Transverse colon (tissue), 4 donors: ENCODE measurements around the gene VIM.

Experiments used
- CTCF ChIP-seq, 5 experiments: fragments of 200-600 bp in 3 of 5; fragments of 450-650 bp in 2 of 5; sonication (generic) in 3 of 5; IDR thresholded peaks; 1 replicate in 2 of 5; 2 replicates in 3 of 5; pipeline ENCODE4 v1.5.1; 2016 to 2017; ENCODE audit warnings: antibody characterized with exemption in 5 of 5, inconsistent platforms in 3 of 5, mild to moderate bottlenecking in 2 of 5, moderate library complexity in 1 of 5
- EP300 ChIP-seq: sonication (generic); formaldehyde crosslinking; IDR thresholded peaks from one replicate; pipeline ENCODE4 v1.6.1; 2017; ENCODE audit warnings: antibody characterized with exemption, low read depth
- POLR2A ChIP-seq: fragments of 450-650 bp; IDR thresholded peaks from one replicate; pipeline ENCODE4 v1.6.1; 2016; ENCODE audit warnings: antibody characterized with exemption, mild to moderate bottlenecking, moderate library complexity
- POLR2AphosphoS5 ChIP-seq, 3 donors: sonication (generic); formaldehyde crosslinking; IDR thresholded peaks; one replicate each; pipeline ENCODE4 v1.6.1; 2016; ENCODE audit warnings: antibody characterized with exemption in 3 of 3

DNA sequence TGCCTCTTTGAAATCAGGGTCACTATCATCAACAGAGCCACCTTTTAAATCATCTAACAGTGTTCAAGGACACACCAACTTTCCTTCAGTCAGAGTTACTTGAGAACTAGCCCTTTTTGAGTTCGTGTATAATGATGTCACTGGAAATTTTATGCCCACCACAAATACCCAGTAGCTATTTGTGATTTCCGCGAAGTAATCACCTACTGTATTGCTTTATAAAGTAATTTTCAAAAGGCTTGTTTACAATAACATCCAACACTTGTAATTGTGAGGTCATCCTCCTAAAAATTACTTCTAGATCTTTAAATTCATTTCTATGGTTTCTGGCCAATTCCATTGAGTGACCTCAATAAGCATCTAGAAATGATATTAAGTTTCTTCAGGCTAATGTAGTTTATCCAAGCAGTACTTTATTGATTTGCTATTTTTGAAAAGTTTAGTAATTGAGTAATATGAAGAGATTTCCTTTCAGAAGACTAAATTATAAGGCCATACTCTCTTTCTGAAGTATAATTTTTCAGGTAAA is 39.3 kb upstream of the VIM start:
- TF ChIP-seq CTCF (IDR thresholded peaks at IDR 0.05) (no peak), POLR2A (no peak), POLR2AphosphoS5 (IDR thresholded peaks at IDR 0.05) (no peak), EP300 (no peak)
